ENCODE measurements around the gene MAD1L1.

MAD1L1 gene

DNA sequence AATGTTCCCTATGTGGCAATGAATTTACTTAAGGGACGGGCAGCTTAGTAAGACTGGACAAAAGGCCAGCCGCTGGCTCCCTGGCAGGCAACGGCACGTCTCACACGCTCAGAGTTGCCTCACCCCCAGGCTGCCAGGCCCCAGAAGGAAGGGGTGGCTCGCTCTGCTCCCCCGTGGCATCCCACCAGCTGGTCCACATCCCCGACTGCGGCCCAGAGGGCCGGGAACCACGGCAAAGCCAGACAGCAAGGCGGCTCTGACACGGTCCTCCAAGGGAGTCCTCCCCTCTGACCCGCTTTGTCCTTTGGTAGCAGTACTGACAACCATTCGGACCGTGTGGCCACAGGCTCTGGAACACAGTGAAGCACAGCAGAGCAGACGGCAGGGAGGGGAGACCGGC is 43.4 kb upstream of the MAD1L1 start:
- no peak for DNase-seq (ENCODE audit: extremely low read depth, low read depth)
- TF ChIP-seq, protein P1, sequence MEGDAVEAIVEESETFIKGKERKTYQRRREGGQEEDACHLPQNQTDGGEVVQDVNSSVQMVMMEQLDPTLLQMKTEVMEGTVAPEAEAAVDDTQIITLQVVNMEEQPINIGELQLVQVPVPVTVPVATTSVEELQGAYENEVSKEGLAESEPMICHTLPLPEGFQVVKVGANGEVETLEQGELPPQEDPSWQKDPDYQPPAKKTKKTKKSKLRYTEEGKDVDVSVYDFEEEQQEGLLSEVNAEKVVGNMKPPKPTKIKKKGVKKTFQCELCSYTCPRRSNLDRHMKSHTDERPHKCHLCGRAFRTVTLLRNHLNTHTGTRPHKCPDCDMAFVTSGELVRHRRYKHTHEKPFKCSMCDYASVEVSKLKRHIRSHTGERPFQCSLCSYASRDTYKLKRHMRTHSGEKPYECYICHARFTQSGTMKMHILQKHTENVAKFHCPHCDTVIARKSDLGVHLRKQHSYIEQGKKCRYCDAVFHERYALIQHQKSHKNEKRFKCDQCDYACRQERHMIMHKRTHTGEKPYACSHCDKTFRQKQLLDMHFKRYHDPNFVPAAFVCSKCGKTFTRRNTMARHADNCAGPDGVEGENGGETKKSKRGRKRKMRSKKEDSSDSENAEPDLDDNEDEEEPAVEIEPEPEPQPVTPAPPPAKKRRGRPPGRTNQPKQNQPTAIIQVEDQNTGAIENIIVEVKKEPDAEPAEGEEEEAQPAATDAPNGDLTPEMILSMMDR (IDR thresholded peaks at IDR 0.05; ENCODE audit: low read depth, low read length, missing control alignments) = no peak
- H3K4me3 ChIP-seq (replicated peaks; ENCODE audit: low read depth, low read length) = no peak overlapping the region

DNA sequence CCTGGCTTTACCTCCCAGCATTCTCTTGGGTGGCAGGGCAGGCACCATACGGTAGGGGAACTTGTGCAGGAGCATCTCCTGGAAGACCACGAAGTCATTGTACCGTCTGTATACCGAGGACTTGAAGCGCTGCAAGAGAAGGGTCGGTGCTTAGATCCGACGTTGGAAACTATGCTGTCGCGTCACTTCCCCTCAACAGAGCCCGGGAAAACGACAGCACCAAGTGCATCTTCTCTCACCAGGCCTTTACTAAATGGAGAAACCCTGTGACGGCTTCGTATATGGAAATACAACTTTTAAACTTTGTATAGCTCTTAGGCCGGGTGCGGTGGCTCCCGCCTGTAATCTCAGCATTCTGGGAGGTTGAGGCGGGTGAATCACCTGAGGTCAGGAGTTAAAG is 42.4 kb upstream of the MAD1L1 start:
- no peak overlapping the region for H3K4me3 ChIP-seq (replicated peaks; ENCODE audit: low read depth, low read length)
- TF ChIP-seq, protein P1 (IDR thresholded peaks at IDR 0.05; ENCODE audit: low read depth, low read length, missing control alignments) = no peak
- DNase-seq (ENCODE audit: extremely low read depth, low read depth) = no peak

DNA sequence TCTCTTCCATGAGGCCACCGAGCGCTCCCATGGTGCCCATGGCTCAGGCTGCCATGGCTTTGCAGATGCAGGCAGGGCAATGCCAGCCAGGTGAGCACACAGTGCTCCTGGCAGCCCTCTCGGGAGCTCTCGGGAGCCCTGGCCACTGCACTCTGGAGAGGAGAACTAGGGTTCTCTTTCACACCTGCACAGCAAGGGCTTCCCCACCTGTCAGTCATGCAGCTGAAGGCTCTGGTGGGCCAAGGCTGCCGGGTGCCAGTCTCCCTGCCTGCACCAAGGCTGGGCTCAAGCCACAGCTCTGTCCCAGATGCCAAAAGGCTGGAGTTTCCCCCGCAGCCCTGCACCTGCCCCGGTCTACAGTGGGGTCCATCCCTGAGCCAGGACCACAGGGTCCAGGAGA is 41.9 kb upstream of the MAD1L1 start:
- DNase-seq (ENCODE audit: extremely low read depth, low read depth) = no peak
- TF ChIP-seq, protein P1 (IDR thresholded peaks at IDR 0.05; ENCODE audit: low read depth, low read length, missing control alignments) = no peak
- no peak overlapping the region for H3K4me3 ChIP-seq (replicated peaks; ENCODE audit: low read depth, low read length)

DNA sequence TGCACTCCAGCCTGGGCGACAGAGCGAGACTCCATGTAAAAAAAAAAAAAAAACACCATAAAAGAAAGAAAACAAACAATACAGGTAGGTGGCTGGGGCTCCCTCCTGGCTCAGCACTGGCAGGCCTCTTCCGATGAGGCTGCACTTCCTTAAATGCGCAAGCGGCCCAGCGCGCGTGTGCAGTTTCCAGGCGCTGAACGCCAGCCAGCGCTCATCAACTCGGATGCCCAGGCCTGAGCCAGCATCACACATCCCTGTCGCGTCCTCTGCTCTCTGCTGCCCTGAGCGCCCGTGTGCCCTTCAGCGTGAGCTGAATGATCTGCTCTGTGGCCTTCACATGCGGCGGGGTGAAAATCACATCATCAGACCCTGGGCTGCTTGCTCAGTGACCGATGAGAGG is 41.1 kb upstream of the MAD1L1 start:
- TF ChIP-seq, protein P1 (IDR thresholded peaks at IDR 0.05; ENCODE audit: low read depth, low read length, missing control alignments) = no peak
- DNase-seq (ENCODE audit: extremely low read depth, low read depth) = no peak
- no peak overlapping the region for H3K4me3 ChIP-seq (replicated peaks; ENCODE audit: low read depth, low read length)

DNA sequence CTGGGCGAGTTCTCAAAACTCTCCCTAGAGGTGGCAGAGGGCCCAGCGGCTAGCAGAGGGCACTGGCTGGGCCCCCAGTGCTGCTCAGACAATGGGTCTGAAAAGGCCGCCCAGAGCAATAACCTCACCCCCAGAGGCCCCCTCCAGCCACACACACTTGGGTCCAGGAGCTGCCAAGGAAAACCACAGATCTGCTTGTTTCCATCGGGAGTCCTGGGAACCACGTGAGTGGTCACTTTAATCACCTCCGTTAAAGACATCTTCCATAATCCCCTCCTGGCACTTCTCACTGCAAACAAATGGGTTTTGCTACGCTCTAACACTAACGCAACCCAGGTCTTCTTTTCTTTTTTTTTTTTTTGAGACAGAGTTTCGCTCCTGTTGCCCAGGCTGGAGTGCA is 39.3 kb upstream of the MAD1L1 start:
- H3K4me3 ChIP-seq (replicated peaks; ENCODE audit: low read depth, low read length) = no peak overlapping the region
- DNase-seq (ENCODE audit: extremely low read depth, low read depth) = no peak
- TF ChIP-seq, protein P1 (IDR thresholded peaks at IDR 0.05; ENCODE audit: low read depth, low read length, missing control alignments) = no peak

DNA sequence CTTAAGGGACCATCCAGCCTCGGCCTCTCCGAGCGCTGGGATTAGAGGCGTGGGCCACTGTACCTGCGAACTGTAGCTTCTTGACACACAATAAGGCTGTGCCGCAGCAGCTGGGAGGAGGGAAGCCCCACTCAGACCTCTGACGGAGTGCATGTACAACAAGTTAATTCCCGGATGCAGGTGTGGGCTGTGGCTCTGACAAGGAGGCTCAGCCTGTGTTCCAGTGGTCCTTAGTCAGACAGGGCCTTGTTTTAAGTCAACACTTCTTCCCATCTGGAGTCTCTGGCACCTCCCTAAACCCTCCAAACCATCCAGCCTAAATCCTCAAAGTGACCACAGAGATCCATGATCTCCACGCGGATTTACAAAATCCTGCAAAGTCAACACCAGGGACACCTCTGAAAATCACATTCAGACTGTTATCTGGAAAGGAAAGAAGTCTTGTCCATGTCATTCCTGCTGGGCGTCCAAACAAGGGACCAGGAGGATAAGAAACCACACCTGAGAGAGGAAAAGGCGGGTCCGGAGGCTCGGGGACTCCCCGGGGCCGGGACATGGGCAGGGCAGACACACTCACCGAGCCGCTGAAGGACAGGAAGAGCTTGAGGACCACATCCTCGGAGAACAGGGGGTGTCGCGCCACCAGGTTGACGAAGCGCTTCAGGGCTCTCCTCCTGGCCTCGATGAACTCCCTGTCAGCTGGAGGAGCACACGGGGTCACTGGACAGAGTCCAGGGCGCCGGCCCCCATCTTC is 38.7 kb upstream of the MAD1L1 start:
- DNase-seq (ENCODE audit: extremely low read depth, low read depth) = no peak
- TF ChIP-seq, protein P1 (IDR thresholded peaks at IDR 0.05; ENCODE audit: low read depth, low read length, missing control alignments) = no peak
- H3K4me3 ChIP-seq (replicated peaks; ENCODE audit: low read depth, low read length) = no peak overlapping the region

DNA sequence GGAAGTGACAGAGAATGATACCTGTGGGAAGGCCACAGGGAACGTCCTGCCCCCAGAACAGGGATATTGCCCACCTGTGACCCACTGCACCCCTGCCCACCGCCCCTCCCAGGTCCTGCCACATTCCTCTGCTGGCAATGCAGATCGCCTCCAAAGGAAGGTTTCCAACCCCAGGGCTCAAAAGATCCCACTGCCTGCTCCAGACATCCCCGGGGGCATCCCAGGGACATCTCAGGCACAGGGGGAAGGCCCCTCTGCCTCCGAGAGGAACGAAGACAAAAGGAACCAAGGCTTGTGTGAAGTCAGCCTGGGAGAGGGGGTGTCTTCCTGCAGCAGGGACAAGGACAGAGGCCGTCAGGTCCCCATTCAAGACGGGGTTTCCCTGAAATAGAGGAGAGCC is 37.8 kb upstream of the MAD1L1 start:
- TF ChIP-seq, protein P1 (IDR thresholded peaks at IDR 0.05; ENCODE audit: low read depth, low read length, missing control alignments) = no peak

More for the DNA sequence above, 37.8 kb upstream of the MAD1L1 start:
- H3K4me3 ChIP-seq (replicated peaks; ENCODE audit: low read depth, low read length) = no peak overlapping the region
- no peak for DNase-seq (ENCODE audit: extremely low read depth, low read depth)

Measured in HFF-Myc (cell line).